Activated CD8-positive, alpha-beta memory T cell treated with anti-CD3 and anti-CD28 coated beads for 36 hours (primary cell): ENCODE measurements around the gene CSNK1G2. TPM values are rescaled to one million over a fixed set of nuclear protein-coding genes. Genes with fewer than 3 reads are reported as not detected.

Source experiments
- CTCF ChIA-PET: fragments of 350-600 bp; sonication (Branson Sonifier 250); formaldehyde crosslinking; loops from one replicate; lab custom pipeline; 2021; ENCODE audit warnings: antibody characterized with exemption; lab: Charles Lee
- POLR2A ChIA-PET: fragments of 350-600 bp; sonication (Branson Sonifier 250); formaldehyde crosslinking; loops from one replicate; lab custom pipeline; 2021; ENCODE audit warnings: antibody characterized with exemption; lab: Charles Lee
- total RNA-seq, 2 experiments: library from RNA; stranded (reverse); gene quantifications; one replicate each; pipeline ENCODE4 v1.2.3, GENCODE V29; 2021

CSNK1G2 gene
- total RNA-seq, 2 experiments from 2014 or later: 62.9 to 64.7 TPM

DNA sequence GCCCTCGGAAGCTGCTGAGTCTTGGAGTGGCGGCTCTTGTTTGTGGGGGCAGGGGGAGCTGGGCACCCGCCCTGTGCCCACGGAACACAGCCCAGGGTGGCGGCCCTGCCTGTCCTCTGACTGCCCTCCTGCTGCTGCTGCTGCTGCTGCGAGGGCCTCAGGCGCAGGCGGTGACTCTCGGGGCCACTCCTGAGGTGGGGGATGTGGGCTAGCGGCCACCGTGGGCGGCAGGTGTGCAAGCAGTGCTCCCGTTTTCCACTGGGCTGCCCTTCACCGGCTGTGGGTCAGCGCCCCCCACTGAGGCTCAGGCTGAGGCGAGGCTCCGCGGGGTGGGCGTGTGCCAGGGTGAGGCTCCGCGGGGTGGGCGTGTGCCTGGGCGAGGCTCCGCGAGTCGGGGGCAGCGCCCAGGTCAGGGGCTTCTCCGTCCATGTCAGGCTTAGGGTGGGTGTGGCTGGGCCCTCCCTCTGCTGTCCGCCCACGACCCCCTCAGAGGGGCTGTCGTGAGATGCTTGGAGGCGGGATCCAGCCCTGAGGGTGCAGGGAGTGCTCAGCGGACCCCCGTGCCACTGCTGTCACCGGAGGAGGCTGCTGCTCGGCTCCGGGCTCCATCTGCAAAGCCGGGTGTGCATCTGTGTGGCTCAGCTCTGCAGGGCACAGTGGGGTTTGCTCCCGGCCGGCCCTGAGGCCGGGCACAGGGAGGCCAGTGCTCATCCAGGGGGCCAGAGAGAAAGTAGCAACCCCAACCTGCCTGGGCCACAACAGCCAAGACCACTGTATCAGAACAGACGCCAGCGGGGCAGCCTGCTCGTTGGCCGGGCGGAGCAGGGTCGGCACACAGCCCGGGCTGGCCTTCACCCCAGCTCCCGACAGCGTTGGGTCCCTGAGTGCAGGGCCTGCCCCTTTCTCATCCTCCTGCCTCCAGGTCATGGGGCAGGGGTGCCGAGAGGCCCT is 14.5 kb downstream of the CSNK1G2 start:
- POLR2A ChIA-PET: no interaction called here
- CTCF ChIA-PET: no interaction called here

- POLR2A ChIA-PET: no interaction called here
- CTCF ChIA-PET: interaction anchor here (0.6 kb wide), 1 partner anchor 92 kb away, joined by 3 read pairs; no protein-coding TSS in a partner anchor
These were observed 15.1 kb downstream of the CSNK1G2 start for GRCh38 chr19:1956122-1956494.

DNA sequence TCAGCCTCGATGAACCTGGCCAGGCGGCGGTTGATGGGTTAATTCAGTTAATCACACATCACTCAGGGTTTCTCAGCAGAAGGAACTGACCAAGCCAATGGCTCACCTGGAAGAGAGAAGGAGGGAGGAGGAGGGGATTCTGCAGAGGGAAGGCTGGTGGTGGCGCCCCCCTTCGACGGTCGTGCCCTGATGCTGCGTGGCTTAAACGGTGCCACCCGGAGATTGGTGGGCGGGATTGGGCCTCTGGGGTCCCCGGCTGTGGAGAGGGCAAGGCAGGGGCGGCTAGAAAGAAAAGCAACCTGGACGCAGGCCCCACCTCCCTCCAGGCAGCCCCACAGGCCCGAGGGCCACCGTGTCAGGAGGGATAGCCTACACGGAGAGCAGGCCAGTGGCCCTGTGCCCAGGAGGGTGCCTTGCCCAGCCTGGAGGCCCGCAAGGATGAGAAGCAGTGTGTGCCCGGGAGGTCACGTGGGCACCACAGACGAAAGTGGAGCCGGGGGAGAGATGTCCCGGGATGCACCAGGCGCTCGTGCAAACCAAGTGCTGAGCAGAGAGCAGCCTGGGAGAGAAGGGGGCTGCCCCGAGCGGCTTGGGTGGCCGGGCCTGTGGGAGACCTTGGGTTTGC is 16.0 kb downstream of the CSNK1G2 start:
- ChIA-PET POLR2A (no interaction called here), CTCF (interaction anchor here (0.6 kb wide), 1 partner anchor 93 kb away, joined by 3 read pairs; no protein-coding TSS in a partner anchor)

DNA sequence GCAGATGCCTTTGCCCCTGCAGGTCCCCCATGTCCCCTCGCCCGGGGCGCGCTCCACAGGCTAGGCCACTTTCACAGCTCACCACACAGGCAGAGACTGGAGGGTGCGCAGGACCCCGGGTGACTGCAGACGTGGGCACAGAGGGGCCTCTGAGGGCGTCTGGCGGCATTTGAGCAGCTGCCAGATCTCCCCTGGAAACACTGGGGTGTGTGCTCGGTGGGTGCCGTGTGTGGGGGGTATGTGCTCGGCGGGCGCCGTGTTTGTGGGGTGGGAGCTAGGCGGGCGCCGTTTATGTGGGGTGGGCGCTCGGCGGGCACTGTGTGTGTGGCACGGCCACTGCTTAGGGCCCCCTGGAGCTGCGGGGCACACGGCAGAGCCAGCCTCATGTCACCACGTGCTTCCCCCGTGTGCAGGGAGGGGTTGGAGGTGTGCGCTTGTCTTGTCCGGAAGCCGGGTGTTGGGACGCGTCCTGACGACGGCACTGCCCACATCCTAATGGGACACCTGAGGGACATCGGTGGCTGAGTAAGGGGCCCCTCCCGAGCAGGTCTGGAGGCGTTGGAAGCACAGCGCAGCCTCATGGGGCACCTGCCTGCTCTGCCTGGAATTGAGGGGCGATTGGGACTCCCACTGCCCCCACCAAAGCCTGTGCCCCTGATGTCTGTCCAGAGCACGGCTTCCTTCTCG is 16.7 kb downstream of the CSNK1G2 start:
- CTCF ChIA-PET: no interaction called here
- POLR2A ChIA-PET: no interaction called here

DNA sequence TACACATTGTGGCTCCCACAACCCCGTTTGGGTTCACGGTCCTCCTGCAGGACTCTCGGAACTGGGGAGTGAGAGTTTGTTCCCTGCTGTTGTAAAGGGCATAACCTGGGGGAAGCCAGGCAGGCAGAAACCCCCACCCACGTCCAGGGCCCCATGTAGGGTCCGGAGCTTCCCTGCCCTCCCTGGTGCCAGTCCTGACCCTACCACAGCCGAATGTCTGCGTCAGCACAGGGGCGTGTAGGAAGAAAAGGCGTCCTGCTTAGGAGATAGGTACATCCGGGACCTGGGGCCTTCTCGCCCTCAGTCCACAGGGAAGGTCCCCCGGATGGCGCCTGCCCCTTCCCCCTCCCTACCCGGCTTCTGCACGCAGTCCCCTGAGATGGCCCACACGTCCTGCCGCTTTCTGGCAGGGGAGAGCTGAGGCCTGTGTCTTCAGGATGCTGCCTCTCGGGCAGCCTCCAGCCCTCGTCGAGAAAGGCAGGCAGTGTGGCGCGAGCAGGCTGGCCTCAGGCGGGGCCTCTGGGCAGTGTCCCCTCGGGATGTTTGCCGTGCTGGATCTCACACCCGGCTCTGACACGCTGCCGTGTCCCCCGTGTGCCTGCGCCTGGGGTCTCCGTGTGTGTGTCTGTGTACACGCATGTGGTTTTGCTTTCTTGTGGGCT is 19.1 kb downstream of the CSNK1G2 start:
- CTCF ChIA-PET: no interaction called here

DNA sequence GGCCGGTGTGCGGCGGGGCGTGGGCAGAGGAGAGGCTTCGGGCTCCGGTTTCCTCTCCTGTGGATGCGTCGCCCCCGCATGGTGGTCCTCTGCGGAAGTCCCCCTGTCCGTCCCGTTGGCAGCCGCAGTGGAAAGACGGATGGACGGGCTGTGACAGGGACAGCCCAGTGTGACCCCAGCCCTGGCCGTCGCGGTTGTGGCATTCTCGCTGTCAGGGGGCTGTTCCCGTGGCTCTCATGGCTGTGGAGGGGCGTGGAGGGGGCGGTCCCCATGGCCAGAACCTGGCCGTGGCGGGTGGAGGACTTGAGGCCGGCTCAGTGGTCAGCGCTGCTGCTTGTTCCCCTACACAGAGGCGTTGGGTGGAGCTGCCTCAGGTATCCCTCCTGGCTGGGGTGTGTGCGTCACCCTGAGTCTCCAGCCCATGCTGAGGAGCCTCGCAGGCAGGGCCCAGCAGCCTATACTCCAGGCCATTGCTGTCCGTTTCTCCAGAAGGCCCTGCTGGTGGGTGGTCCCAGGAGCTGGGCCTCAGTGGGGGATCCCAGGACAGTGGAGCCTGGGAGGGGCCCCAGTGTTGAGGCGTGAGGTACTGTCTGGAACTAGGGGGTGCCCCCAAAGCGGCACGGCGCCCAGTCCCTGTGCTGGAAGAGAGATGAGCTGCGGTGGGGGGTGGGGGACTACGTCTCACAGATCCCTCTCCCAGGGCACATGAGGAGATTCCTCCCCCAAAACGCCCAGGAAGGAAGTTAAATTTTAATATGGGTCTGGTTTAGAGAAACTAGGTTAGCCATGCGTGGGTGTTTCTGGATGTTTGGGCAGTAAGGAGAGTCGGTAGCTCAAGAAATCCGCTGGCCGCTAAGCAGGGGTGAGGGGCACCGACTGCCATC is 20.3 kb downstream of the CSNK1G2 start:
- POLR2A ChIA-PET: no interaction called here
- CTCF ChIA-PET: interaction anchor here (0.8 kb wide), 1 partner anchor 54 kb away, joined by 3 read pairs; no protein-coding TSS in a partner anchor

More for the DNA sequence above, 19.1 kb downstream of the CSNK1G2 start:
- POLR2A ChIA-PET: no interaction called here

DNA sequence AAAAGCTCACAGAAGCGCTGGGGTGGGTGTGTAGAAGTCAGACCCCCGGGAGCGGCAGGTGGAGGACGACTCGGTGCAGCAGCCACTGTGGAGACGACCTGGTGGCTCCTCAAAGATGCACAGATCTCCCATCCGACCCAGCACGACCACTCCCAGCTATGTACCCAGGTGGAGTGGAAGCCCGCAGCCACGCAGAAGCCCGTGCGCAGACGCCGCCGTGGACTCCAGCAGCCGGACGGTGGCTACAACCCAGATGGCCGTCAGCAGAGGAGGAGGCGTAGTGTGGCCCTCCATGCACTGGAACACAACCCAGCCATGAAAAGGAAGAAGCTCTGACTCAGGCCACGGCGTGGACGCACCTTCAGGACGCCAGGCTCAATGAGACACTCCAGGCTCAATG is 21.7 kb downstream of the CSNK1G2 start:
- CTCF ChIA-PET: no interaction called here
- POLR2A ChIA-PET: interaction anchor here (0.6 kb wide), 1 partner anchor 142 kb away, joined by 4 read pairs; no protein-coding TSS in a partner anchor

DNA sequence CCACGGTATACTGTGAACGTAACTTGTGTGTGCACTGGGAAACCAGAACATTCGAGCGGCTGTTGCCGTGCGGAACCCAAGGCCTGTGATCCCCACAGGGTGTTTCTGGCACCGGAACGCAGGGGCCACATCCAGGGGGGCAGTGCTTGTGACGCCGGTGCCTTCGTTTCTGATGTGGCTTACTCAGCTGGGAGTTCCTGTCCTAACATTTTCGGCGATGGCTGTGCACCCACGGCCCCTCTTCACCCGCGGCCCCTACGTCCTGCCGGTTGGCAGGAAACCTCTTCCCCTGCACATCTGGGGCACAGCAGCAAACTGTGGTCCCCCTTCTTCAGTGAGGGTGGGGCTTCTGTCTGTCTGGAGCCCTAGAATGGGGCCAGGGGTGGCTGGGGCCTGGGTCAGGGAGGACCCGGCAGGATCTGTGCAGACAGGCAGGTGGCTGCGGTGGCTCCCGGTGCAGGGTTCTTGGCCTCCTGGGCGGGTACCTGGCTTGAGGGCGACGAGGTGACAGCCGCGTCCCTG is 26.2 kb downstream of the CSNK1G2 start:
- ChIA-PET CTCF (interaction anchor here (0.6 kb wide), 1 partner anchor 53 kb away, joined by 4 read pairs; no protein-coding TSS in a partner anchor), POLR2A (no interaction called here)

DNA sequence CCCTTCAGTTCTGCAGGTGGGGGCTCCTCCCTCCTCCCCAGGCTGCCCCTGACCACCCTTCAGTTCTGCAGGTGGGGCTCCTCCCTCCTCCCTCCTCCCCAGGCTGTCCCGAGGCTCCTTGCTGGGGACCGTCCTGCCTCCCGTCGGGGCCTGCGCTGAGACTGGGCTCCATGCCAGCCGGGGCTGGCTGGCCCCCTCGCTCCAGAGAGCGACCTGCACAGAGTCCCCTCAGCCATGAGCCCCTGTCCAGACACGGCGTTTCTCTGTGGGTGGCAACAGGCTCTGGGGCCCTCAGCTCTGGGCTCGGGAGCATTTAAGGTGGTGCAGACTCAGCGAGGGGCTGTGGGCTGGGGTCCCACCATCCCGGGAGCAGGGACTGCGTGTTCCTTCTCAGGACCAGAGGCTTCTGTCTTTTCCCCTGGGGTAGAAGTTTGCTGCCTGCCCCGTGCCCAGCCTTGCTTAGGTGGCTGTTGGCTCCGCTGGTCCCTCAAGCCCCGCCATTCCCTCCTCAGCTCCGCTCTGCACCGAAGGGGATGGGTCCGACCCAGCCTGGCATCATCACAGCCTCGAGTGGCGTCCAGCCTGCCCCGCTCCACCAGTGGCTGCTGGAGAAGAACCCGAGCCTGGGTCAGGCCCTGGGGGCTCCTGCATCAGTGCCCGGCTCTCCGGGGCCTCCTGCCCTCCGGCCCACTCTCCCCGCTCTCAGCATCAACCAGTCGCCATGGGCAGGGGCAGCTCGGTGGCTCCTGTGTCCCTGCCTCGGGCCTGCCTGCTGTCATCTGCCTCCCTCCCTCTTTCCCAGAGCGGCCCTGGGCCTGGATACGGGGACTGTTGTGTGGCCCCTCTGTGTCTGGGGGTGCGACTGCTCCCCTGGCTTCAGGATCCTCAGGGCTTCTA is 27.6 kb downstream of the CSNK1G2 start:
- POLR2A ChIA-PET: no interaction called here

GRCh38 chr19:1969176-1970002 is 28.4 kb downstream of the CSNK1G2 start:
- POLR2A ChIA-PET: no interaction called here
- CTCF ChIA-PET: interaction anchor here (0.5 to 0.7 kb wide), 2 partner anchors 24 kb away, joined by 3 read pairs; no protein-coding TSS in a partner anchor

More for the DNA sequence above, 27.6 kb downstream of the CSNK1G2 start:
- CTCF ChIA-PET: interaction anchor here (0.5 to 0.8 kb wide), 2 partner anchors 23 to 40 kb away, joined by 3 read pairs; no protein-coding TSS in a partner anchor

- ChIA-PET POLR2A (no interaction called here), CTCF (interaction anchor here (0.7 kb wide), 1 partner anchor 24 kb away, joined by 3 read pairs; no protein-coding TSS in a partner anchor)
These were observed 29.2 kb downstream of the CSNK1G2 start for GRCh38 chr19:1970003-1970805.

DNA sequence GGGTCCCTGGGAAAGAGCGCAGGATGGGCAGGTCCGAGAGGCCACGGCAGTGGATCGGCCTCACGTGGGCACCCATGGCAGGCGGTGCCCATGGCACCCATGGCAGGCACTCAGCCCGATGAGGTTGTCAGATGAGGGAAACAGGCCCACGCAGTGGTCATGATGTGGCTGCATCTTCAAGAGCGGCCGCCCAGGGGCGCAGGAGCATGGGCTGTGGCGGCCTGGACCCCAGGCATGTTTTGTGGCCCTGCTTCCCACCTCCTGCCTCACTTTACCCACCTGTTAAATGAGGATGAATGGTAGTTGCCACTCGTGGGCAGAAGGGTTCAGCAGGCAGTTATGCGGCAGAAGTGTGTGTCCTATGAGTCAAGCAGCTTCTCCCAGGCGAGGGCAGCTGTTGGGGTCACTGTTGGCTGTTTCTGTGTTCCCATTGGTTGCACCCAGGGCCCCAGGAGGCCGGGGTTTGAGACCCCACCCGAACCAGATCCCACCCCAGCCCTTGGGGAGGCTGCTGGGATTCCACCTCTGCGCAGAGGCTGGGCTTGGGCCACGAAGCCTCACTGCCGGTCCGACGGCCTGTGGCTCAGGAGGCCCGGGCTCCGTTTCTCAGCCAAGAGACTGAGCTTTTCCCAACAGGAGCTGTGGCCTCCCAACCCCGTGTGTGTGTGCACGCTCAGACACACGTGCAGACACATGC is 30.0 kb downstream of the CSNK1G2 start:
- CTCF ChIA-PET: interaction anchor here (1.0 kb wide), 1 partner anchor 29 kb away, joined by 3 read pairs; no protein-coding TSS in a partner anchor
- POLR2A ChIA-PET: no interaction called here

DNA sequence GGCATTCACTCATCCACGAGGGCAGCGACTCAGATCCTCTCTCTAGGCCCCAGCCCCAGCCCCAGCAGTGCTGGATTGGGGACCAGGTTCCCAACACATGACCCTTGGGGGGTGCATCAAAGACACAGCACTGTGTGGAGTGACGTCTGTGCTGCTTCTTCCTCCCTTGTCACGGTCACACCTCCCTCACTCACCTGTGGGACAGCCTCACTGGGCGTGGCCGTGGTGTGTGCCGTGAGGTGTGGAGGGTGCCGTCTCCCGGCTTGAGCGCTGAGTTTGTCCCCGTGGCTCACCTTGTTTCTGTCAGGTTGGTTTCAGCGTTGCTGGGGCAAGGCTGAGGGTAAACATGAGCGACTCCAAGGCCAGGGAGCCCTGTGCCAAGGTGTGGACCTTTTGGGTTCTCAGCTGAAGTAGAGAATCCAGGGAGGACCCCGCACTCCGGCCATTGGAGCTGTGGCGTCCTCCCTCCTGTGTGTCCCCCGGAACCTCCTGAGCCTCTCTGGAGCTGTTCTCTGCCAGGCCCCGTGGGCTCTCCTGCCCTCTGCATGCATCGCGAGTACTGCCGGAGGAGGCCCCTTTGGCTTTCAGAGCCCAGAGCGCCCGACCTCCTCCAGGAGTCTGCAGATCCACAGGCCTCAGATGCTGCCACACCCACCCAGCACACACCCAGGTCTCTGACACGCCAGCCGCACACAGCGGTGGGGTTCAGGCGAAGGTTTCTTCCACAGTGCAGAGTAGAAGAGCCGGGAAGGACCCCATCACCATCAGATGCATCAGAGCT is 33.6 kb downstream of the CSNK1G2 start:
- POLR2A ChIA-PET: no interaction called here
- CTCF ChIA-PET: no interaction called here

DNA sequence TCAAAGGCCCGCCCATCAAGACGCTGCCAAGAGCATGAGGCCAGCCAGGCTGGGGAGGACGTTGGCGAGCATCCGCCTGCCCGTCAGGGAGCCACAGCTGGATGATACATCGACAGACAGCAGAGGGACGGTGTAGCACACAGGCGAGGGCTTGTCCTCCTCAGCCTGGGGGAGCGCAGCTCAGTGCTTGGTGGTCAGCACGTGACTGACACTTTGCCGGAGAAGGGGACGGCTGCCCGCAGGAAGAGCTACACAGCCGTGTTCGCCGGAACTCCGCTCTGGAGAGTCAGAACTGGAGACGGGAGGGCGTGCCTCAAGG is 34.1 kb downstream of the CSNK1G2 start:
- POLR2A ChIA-PET: no interaction called here
- CTCF ChIA-PET: no interaction called here
